Anterior cingulate cortex (tissue), 58 donors: Measurements from ENCODE around the gene FAAP100.

Source experiments
- DNase-seq, 58 donors: peaks; one replicate each; lab custom pipeline; 2025; lab: John Stamatoyannopoulos, UW

Gene FAAP100

GRCh38 chr17:81527591-81528383 lies 24.4 kb downstream of the FAAP100 start, which contains the start of gene FSCN2:
TSS of gene FSCN2 (plus strand) at chr17:81528377. CDS start at chr17:81528532, 155 bp downstream.
- DNase-seq = no peak

GRCh38 chr17:81526662-81527571 lies 25.2 kb downstream of the FAAP100 start:
- DNase-seq = no peak

GRCh38 chr17:81524865-81525159 lies 27.3 kb downstream of the FAAP100 start:
- DNase-seq = no peak

- DNase-seq = no peak
Measured at GRCh38 chr17:81524039-81524864, 27.9 kb downstream of the FAAP100 start.

- peak in 50 of 58 donors; percentile 20 to 85 (median 56) for DNase-seq
Measured at GRCh38 chr17:81523402-81524038, 28.6 kb downstream of the FAAP100 start.

GRCh38 chr17:81522491-81523401 lies 29.4 kb downstream of the FAAP100 start:
- DNase-seq = no peak

- no peak for DNase-seq
Measured at GRCh38 chr17:81520021-81520901, 31.9 kb downstream of the FAAP100 start.

GRCh38 chr17:81519284-81520020 lies 32.7 kb downstream of the FAAP100 start:
- no peak for DNase-seq

GRCh38 chr17:81518785-81519283 lies 33.3 kb downstream of the FAAP100 start:
- no peak for DNase-seq

GRCh38 chr17:81518113-81518784 lies 33.9 kb downstream of the FAAP100 start:
- DNase-seq = no peak

- no peak for DNase-seq
Measured at GRCh38 chr17:81517339-81518112, 34.6 kb downstream of the FAAP100 start.

GRCh38 chr17:81517009-81517338 lies 35.2 kb downstream of the FAAP100 start:
- no peak for DNase-seq

- no peak for DNase-seq
Measured at GRCh38 chr17:81516439-81516838, 35.7 kb downstream of the FAAP100 start.

GRCh38 chr17:81515530-81516041 lies 36.6 kb downstream of the FAAP100 start:
- no peak for DNase-seq

- DNase-seq = peak in 26 of 58 donors; percentile 24 to 70 (median 42)
Measured at GRCh38 chr17:81514739-81515529, 37.2 kb downstream of the FAAP100 start.
